Colon (tissue), 2 donors: ENCODE results near the gene RBM4B.

ENCODE experiments used
- FAIRE-seq: peaks from 2 replicates; lab custom pipeline; 2012; peaks lifted over from hg19 to GRCh38; lab: Jason Lieb, UNC
- donor health status: control.
- donor health status: control.

RBM4B gene

DNA sequence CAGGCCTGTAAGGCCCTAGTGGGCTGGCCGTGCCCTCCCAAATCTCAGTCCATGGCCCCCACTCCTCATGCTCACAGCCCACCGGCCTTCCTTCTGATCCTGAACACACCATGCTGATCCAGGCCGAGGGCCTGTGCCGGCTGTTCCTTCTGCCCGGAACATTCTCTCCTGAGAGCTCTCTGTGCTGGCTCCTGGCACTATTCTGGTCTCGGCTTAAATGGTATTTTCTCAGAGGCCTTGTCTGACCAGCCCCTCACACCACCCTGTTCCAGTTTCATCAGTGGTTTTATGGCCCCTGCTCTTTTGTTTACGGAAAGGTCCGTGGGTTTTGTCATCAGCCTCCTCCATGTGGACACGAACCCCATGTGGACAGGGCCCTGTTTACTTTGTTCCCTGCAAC lies 29.3 kb upstream of the RBM4B start:
- no peak for FAIRE-seq

DNA sequence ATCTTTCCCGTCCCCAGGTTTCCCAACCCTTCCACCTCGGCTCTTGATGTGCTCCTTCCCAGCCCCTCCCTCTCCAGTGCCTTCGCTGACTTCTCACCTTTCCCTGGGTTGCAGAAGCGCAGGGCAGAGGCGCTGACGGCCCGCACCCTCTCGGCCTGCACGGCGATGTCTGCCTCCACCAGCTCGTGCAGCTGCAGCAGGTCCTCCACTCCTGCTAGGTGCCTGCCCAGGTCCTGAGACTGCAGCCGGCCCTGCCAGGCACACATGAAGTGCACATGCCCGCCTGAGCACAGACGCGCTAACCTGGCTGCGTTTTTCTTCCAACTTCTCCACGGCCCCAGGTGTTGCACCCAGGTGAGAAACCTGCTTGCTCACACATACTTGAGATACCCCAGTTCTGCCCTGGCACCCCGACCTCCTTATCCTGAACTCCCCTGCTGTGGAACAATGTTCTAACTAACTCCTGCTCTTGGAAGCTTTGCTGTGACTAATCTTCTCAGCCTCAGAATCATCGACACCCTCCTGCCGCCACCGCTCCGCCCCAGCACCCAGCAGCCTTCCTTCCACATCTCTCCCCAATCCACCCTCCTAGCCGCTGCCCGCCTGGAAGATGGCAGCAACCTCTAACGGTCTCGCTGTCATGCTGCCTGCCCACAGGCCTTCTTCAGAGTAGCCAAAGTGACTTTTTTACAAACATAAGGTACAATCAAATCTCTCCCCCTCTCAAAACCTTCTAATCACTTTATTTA lies 28.1 kb upstream of the RBM4B start:
- no peak for FAIRE-seq

DNA sequence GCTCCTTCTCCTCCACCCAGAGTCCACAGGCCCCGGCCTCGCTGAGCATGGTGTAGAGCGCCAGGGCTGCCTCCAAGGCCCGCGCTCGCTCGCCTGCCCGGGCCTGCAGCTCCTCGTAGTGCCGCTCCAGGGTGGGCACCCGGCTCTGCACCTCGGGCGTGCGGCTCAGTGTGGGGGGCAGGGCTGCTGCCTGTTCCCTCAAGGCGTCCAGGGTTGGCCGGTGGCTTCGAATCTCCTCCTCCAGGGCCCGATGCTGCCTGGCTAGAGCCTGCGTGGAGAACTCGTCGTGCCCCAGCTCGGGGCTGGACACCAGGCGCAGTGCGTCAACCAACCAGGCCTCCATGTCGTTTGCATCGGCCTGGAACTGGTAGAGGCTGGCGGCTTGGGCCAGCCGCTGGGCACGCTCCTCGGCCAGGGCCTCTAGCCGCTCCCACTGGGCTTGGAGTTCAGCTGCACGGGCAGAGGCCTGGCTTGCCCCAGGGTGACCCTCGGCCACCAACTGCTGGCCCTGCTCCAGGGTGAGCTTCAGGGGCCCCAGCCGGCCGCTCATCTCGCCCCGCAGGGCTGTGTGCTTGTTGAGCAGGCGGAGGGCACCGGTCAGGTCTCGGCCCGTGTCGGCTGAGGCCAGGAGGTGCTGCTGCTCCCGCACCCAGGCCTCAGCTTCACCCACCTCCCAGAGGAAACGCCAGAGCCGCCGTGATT lies 27.1 kb upstream of the RBM4B start:
- FAIRE-seq: no peak

DNA sequence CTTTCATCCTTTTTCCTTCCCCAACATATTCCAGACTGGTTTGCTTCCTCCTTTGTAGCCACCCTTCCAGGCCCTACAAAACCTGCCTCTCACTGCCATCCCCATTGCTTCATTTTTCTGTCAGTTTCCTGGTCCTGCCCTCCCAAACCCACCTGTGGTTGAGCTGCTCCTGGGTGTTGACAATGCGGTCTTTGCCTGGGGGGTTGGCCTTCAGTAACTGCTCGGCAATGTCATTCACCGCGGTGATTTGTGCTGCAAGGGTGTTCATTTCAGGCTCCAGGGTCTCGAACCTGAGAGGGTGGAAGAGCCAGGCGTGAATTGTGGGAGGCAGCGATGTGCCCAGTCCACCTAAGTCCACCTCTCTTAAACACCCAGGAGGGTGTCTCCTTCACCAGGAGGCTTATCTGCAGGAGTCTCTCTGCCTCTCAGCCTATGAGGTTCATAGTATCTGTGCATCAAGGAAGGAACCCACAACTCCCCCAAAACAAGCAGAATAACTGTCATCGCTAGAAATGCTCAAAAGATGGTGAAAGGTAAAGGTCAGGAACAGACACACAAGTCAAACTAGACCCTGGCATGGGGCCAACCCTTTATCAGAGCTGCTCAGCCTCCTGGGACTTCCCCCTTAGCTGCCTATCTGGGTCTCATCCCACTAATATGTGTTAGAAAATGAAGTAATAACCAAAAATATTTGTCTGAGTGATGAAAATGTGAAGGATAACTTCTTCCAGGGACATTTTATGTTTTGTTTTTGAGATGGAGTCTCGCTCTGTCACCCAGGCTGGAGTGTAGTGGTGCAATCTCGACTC lies 23.9 kb upstream of the RBM4B start:
- FAIRE-seq: no peak

DNA sequence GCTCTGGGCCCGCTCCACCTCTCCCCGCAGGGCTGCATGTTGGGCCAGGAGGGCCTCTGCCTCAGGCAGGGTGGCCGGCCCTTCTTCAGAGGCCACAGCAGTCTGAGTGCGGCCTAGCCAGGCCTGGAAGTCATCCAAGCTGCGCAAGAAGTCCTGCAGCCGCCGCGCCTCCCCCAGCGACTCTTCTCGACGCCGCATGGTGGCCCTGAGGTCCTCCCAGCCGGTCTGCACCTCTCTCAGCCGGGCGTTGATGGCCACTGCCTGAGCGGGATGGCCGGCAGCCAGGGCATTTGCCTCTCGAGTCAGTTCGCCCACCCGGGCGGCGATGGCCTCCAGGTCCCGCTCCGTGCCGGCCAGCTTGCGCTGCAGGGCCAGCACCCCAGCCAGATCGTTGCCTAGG lies 23.1 kb upstream of the RBM4B start:
- no peak for FAIRE-seq

DNA sequence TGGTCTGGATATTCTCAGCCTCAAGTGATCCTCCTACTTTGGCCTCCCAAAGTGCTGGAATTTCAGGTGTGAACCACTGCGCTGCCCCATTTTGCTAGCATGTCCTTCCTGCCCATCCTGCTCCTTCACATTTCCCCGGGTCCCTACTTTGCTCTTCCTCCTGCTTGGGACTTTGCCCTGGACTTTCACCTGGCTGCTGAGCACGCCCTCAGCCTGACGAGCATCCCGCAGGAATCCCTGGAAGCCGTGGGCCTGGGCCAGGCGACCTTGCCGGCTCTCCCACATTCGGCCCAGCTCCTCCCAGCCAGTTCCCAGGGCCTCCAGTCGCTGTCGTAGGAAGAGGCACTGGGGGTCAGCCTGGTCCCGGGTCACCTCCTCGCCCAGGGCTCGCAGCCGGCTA lies 22.6 kb upstream of the RBM4B start:
- no peak for FAIRE-seq

DNA sequence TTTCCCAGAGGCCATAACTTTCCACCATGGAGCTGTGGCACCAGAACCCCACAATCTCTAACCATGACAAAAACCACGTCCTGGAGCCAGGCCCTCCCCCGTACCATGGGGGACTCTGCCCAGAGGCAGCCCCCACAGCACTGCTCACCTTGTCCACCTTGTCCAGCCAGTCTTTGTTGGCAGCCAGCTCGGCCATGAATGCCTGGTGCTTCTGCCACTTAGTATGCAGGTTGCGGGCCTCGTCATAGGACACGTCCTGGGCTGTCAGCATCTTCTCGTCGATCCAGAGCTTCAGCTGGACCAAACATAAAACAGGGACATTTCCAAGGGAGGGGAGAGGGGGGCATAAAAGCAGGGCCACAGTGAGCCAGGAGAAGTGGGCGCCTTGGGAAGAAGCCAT lies 20.8 kb upstream of the RBM4B start:
- FAIRE-seq: no peak

DNA sequence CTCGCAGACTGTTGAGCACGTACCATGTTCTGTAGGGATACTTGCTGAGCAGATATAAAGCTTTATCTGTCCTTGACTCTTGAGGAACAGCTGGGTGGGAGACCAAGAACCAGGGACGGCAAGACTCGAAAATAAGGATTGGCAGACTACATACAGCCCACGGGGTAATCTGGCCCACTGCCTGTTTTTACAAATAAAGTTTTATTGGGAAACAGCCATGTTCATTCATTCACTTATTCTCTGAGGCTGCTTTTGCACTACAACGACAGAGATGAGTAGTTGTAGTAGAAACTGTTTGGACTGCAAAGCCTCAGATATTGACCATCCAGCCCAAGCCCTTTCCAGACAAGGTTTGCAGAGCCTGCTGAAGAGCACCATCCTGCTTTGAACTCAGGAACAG lies 20.3 kb upstream of the RBM4B start:
- no peak for FAIRE-seq

DNA sequence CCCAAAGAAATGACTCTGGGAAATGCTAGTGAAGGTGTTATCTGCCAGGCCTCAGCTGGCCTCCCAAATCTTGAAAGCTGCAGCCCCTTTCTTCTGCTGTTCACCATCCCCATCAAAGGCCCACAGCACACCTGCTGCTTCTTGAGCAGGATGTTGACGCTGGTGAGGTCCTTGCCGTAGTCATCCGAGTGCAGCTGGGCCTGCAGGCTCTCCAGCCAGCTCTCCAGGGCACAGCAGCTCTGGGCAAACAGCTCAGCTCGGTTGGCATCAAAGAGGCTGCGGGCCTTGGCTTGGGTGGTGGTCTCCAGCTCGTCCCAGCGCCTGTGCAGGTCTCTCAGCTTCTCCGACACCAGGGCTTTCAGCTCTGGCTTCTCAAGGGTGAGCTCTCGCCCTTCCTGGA lies 18.5 kb upstream of the RBM4B start:
- FAIRE-seq: no peak

DNA sequence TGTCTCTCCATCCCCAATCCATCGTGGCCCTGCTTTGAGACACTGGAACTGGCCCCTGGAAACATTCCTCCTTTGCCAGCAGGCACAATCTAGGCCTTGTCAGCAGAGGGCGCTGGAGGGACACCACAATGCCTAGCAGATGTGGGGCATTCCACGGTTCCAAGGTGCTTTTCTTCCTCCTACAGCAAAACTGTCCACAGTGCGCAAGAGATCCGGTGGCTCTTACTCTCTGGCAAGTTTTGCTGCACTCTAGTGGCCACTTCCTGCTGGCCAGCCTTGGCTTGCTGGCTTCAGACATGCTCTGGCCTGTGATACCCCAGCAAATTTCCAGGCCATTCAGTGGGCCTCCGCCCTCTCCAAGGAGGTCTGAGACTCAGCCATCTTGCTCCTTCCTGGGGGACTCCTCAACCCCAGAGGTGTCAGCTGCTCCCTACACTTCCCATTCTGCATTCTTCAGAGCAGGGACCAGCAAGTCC lies 17.1 kb upstream of the RBM4B start:
- no peak for FAIRE-seq

DNA sequence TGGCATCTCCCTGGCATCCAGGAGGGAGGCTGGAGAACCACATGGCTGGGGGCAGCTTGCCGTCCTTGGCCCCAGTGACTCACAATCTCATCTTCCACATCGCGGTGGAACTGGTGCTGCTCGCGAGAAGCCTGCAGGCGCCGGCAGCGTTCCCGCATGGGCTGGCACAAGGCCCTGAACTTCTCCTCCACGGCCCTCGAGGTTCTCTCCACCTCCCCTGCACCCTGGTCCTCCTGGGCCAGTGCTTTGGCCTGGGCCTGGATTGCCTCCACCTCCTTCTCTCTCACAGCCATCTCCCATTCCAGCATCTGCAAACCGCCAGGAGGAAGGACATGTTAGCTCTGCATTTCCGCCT lies 16.3 kb upstream of the RBM4B start:
- no peak for FAIRE-seq

DNA sequence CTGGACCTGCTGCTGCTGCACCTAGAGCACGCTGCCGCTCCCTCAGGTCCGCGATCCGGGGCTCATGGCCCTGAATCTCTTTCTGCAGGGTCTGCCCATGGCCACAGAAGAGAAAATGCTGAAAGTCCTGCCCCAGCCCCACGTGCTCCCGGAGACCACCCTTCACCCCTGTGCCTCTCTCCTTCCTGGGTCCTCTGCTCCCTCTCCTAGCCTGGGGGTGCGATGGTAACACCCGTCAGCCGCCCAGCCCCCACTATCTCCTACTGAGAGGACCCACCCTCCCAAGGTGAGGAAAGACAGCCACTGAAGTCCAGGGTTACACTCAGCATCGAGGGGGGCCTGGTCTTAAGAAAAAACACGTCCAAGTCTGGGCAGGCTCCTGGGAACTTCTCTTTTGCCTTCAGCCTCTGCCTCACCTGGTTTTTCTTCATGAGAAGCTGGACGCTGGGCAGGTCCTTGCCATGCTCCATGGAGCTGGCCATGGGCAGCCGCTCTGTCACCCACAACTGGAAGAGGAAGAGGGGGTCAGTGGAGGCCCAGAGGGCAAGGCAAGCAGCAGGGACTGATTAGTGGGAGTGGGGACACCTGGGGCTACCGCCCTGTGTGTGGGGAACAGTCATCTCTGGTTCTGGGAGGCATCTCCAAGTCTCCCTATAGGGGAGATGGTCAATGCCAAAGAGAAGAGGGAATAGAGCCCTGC lies 15.8 kb upstream of the RBM4B start:
- no peak for FAIRE-seq

DNA sequence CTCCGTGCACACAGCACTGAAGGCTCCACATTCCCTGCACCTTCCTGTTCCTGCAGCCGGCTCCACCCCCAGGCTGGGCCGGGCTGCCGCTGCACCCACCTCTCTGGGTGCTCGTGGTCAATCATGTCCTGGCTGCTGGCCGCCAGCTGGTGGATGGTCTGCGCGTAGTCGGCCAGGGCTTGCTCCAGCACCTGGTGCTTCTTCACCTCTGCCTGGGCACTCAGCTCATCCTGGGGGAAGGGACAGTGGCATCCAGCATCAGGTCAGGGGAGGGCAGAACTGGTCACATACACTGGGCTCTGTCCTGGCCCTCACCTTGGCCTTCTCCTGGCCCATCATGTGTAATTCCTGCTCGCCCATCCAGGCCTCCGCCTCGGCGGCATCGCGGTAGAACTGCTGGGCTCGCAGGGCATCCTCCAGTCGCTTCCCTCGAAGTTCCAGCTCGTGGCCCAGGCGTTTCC lies 15.2 kb upstream of the RBM4B start:
- no peak for FAIRE-seq

DNA sequence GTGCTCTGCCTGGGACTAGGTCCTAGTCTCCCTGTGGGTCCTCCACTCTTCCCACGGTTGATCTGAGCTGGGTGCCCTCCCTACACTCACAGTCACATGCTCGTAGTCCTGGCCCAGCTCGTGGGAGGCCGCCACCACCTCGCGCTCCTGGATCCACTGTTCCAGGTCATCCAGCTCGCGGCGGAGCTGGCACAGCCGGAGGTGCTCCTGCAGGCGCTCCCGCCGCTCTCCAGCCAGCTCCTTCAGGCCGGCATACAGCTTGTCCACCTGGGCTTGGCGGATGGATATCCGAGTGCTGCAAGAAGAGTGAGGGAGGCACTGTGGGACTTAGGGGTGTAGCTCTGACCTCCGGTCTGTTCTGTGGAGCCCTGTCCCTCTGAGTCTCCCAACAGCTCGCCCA lies 14.8 kb upstream of the RBM4B start:
- no peak for FAIRE-seq

DNA sequence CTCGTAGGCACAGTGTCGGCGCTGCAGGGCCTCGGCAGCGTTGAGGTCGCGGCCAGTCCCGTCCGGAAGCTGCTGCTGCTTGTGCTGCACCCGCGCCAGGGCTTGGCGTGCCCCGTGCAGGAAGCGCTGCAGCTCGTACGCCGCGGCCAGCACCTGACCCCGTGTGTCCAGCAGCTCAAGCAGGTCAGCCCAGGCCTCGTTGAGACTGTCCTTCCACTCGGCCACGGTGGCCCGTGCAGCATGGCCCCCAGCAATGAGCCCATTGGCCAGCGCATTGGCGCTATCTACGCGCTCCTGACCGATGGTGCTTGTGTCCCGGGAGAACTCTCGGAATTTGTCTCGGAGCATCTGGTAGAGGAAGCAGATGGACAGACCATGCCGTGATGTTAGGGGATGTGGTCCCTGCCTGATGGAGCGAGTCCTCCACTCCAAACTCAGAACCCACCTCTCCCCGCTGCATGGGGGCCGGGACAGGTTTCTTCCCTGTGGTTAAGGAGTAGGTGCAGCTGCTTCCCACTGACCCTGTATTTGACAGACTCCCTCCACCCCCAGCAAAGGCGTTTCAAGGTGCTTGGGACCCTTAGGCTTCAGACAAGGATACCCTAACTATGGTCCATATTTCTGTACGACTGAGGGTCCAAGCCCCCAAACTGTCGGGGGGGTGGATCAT lies 13.8 kb upstream of the RBM4B start:
- FAIRE-seq: no peak

DNA sequence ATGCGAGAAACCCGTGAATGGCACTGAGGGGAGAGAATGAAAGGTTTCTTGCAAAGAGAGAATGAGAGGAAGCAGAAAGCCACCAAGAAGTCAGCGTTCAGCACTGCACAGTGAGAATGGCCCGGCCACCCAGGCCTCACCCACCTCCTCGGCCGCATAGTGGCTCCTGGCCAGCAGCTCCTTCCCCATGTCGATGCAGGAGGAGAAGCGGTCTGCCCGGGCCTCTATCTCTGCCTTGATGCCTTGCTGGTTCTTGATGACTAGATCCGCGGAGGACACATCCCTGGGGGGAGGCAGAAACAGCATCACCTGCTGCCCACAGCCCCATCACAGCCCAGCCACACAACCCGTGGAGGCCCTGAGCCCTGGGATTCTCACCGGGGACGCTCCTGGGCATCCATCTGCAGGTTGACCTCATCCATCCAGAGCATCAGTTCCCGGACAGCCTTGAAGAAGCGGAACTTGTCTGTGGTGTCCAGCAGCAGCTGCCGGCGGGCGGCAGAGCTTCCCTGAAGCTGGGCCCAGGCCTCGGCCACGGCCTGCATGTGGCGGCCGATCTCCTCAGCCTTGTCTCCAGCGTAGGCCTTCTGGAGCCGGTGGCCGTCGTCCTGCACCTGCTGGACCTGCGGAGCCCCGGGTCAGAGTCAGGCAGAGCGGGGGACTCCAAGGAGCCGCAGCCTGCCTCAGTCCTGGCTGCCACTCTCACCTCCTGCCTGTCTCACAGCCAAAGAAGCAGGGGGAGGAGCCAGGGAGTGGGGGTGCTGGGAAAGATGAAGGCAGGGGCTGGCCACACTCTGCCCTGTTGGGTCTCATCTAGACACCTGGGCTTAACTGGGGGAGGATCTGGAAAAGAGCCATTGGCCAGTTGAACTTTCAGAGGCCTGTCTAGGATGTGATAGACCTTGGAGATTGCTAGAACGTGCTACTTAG lies 12.2 kb upstream of the RBM4B start:
- FAIRE-seq: no peak

DNA sequence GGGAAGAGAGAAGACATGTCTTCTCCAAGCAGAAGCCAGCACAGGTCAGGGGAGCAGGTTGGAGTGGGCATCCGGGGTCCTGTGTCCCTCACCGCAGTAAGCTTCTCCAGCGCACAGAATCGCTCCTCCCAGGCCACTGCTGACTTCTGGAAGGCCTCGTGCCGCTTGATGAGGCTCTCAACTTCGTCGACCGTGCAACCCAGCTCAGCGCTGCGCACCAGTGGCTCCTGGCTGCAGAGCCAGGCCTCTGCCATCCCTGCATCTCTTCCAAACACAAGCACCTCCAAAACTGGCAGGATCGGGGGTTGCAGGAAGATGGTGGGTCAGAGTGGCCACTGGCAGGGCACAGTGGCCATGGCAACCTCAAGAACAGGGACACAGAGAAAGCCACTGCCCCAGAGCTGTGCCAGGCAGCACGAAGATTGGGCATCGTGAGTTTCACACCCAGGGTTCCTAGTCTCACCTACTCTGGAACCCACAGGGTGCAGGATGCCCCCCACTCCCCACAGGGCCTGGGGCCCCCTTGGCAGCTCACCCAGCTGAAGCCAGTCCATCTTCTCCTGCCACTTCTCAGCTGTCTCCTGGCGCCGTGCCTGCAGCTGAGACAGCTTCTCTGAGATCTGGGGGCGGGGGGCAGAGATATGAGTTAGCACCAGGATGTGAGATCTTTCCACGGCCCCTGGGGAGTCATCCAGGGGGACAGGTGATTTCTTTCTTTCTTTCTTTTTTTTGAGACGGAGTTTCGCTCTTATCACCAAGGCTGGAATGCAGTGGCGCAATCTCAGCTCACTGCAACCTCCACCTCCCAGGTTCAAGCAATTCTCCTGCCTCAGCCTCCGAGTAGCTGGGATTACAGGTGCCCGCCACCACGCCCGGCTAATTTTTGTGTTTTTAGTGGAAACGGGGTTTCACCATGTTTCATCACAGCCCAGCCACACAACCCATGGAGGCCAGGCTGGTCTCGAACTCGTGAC lies 11.2 kb upstream of the RBM4B start:
- no peak for FAIRE-seq

DNA sequence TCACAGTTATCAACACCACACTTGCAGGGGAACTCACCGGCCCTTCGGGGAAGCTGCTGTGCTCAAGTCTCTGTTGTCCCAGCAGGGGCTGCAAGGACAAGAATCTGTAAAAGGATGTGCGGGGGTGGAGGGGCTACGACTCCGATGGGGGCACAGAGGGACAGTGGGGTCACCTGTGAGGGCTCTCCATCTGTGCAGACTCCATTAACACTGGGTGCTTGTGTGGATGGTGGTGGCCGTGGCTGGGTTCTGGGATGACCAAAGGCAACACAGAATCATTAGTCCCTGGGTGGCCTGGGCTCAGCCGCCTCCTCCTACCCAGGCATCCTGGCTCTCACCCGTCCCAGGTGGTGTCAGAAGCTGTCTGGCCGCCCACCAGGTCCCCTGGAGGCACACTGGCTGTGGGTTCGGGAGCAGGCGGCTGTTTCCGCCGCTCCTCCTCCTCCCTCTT lies 10.2 kb upstream of the RBM4B start:
- FAIRE-seq: no peak
